Body of pancreas (tissue), 4 donors: Measurements from ENCODE around the gene TENM3. TPM values are rescaled to one million over a fixed set of nuclear protein-coding genes. Genes with fewer than 3 reads are reported as not detected.

Experiments
- ATAC-seq: fragments of 150-250 bp; one replicate; pipeline ENCODE4 v1.9.1; 2016
- DNase-seq, 4 donors: peaks; one replicate each; pipeline ENCODE4 v3.0.0-alpha.2; 2019
- H3K27ac ChIP-seq, 4 donors: fragments of 200-600 bp; sonication (generic); 1 replicate in 3 of 4; 2 replicates in 1 of 4; pipeline versions ENCODE4 v1.5.1 to v1.6.1; 2016 to 2019; ENCODE audit warnings: mild to moderate bottlenecking in 1 of 4, mixed read lengths in 1 of 4, moderate library complexity in 1 of 4
- H3K27me3 ChIP-seq, 2 donors: fragments of 200-600 bp; sonication (generic); one replicate each; pipeline ENCODE4 v1.6.0; 2016; ENCODE audit warnings: mild to moderate bottlenecking in 1 of 2
- H3K36me3 ChIP-seq, 2 donors: fragments of 200-600 bp; sonication (generic); replicated peaks in 1 of 2; 2 replicates each; pipeline ENCODE4 v1.5.1; 2016; ENCODE audit warnings: low read depth in 2 of 2; ENCODE audit not compliant: insufficient read depth in 1 of 2
- H3K4me1 ChIP-seq: fragments of 200-600 bp; sonication (generic); one replicate; pipeline ENCODE4 v1.6.0; 2016
- H3K4me3 ChIP-seq, 2 donors: fragments of 200-600 bp; sonication (generic); 1 replicate in 1 of 2; 2 replicates in 1 of 2; pipeline ENCODE4 v1.5.1; 2016 to 2019
- H3K9me3 ChIP-seq, 3 donors: fragments of 200-600 bp; sonication (generic); 1 replicate in 2 of 3; 2 replicates in 1 of 3; pipeline ENCODE4 v1.5.1; 2016
- CTCF ChIP-seq, 7 experiments: fragments of 450-650 bp in 4 of 7; fragments of 200-600 bp in 3 of 7; sonication (generic) in 3 of 7; IDR thresholded peaks; one replicate each; pipeline ENCODE4 v1.5.1; 2016 to 2019; ENCODE audit warnings: antibody characterized with exemption in 7 of 7
- POLR2A ChIP-seq, 3 donors: fragments of 450-650 bp; IDR thresholded peaks; one replicate each; pipeline ENCODE4 v1.6.1; 2016; ENCODE audit warnings: antibody characterized with exemption in 3 of 3, mild to moderate bottlenecking in 2 of 3
- WGBS, 2 donors: methylation state at CpG; one replicate each; pipeline ENCODE4 v1.1.5; 2017; 5-methylcytosine and 5-hydroxymethylcytosine counted together
- intact Hi-C: fragments of 100-400 bp; cut with DNase I; formaldehyde crosslinking; loops from one replicate; pipeline ENCODE4 v1.15.1; 2023
- total RNA-seq, 2 donors: library from RNA; depleted of rRNA; stranded (reverse); fragments of >200 nt; gene quantifications; one replicate each; pipeline ENCODE4 v1.1.0, GENCODE V29; 2016

The TENM3 gene
- total RNA-seq, 2 donors from 2014 or later: 2.3 to 9.6 TPM

GRCh38 chr4:182268966-182269365 is 25.8 kb downstream of the TENM3 start:
- H3K9me3 ChIP-seq: no peaks in the 10 kb centered on the region
- intact Hi-C loops: no loop called here
- WGBS, 2 donors: 76 to 82% methylated on average over 3 of the region's 3 CpGs
- H3K4me3 ChIP-seq: no peak overlapping the region
- TF ChIP-seq CTCF (IDR thresholded peaks at IDR 0.05): no peak
- TF ChIP-seq POLR2A (IDR thresholded peaks at IDR 0.05): no peak
- H3K27me3 ChIP-seq: no peaks in the 10 kb centered on the region
- no peak for ATAC-seq
- DNase-seq: no peak
- H3K27ac ChIP-seq: no peak overlapping the region
- H3K36me3 ChIP-seq: no peaks in the 10 kb centered on the region
- no peaks in the 10 kb centered on the region for H3K4me1 ChIP-seq

GRCh38 chr4:182271731-182272130 is 28.5 kb downstream of the TENM3 start:
- DNase-seq: no peak
- TF ChIP-seq POLR2A (IDR thresholded peaks at IDR 0.05): no peak
- no peak for TF ChIP-seq CTCF (IDR thresholded peaks at IDR 0.05)
- H3K27ac ChIP-seq: no peak overlapping the region

DNA sequence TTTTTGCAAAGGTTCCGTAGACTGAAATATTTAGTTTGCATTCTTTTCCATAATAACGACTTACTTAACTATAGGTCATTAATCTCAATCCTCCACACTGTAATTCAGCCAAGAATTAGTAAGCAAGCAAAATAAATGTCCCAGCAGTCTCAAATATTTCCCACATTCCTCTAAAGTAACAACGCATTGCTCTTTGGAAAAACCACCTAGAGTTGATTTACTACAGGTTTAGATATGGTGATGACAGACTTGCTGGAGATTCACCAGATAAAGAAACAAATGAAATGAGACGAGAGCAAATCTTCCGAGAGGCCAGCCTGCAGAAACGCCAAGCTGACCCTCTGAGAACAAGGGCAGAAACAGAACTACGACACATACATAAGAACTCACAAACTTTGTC is 28.9 kb downstream of the TENM3 start:
- H3K27ac ChIP-seq: no peak overlapping the region
- 64 to 70% methylated on average over 7 of the region's 7 CpGs for WGBS, 2 donors
- H3K27me3 ChIP-seq: no peaks in the 10 kb centered on the region
- intact Hi-C loops: no loop called here
- ATAC-seq: no peak
- no peaks in the 10 kb centered on the region for H3K36me3 ChIP-seq
- H3K9me3 ChIP-seq: no peaks in the 10 kb centered on the region
- DNase-seq: no peak
- TF ChIP-seq CTCF (IDR thresholded peaks at IDR 0.05) (no peak), POLR2A (IDR thresholded peaks at IDR 0.05) (no peak)
- no peak overlapping the region for H3K4me3 ChIP-seq
- no peaks in the 10 kb centered on the region for H3K4me1 ChIP-seq

More at GRCh38 chr4:182271731-182272130, 28.5 kb downstream of the TENM3 start:
- intact Hi-C loops: no loop called here
- Histone ChIP-seq H3K4me1 (no peaks in the 10 kb centered on the region), H3K9me3 (no peaks in the 10 kb centered on the region), H3K27me3 (no peaks in the 10 kb centered on the region), H3K4me3 (no peak overlapping the region), H3K36me3 (no peaks in the 10 kb centered on the region)
- 85 to 86% methylated on average over 10 of the region's 10 CpGs for WGBS, 2 donors
- no peak for ATAC-seq

DNA sequence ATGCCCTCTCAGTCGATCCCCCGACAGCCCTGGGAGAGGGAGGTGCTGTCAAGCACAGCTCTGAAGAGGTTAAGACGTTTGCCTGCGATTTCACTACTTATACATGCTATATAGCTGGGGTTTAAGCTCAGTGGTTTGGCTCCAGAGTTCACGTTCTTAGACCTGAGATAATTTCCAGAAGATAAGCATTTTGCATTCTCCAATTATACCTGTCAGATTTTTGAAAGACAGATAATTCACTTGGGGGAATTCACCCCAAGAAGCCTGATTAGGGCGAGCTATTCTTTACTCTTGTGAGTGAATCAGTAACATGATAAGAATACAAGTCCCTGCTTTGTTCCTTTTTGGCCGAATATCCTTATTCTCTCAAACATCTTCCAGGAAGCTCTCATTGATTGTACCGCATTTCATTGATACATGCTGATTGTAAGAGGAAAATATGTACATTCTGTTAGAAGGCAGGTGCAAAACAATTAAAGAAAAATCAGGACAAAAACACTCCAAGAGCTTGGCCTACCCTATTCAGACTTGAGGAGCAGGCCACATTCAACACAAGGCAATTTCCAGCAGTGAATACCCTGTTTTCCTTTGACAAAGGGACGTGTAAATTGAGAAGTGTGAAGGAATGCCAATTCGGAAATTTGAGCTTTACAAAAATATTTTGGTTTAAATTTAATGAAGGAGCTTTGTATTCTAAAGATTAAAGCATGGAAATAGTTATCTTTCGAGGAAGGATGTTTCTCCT is 30.2 kb downstream of the TENM3 start:
- TF ChIP-seq CTCF (IDR thresholded peaks at IDR 0.05) (no peak), POLR2A (IDR thresholded peaks at IDR 0.05) (no peak)
- H3K4me3 ChIP-seq: no peak overlapping the region
- no peak for DNase-seq
- no peak for ATAC-seq
- no peaks in the 10 kb centered on the region for H3K36me3 ChIP-seq
- H3K9me3 ChIP-seq: no peaks in the 10 kb centered on the region
- H3K27me3 ChIP-seq: no peaks in the 10 kb centered on the region
- intact Hi-C loops: no loop called here
- H3K4me1 ChIP-seq: no peaks in the 10 kb centered on the region
- 59 to 65% methylated on average over 11 of the region's 11 CpGs for WGBS, 2 donors
- H3K27ac ChIP-seq: no peak overlapping the region
